Gastroesophageal sphincter (tissue), 4 donors: ENCODE data around the gene FOXL2. TPM values are rescaled to one million over a fixed set of nuclear protein-coding genes. Genes with fewer than 3 reads are reported as not detected.

ENCODE experiments used
- ATAC-seq: fragments of 150-250 bp; one replicate; pipeline ENCODE4 v1.9.1; 2016; ENCODE audit warnings: mild to moderate bottlenecking, moderate library complexity
- H3K27ac ChIP-seq, 4 donors: fragments of 200-600 bp; sonication (generic) in 3 of 4; 1 replicate in 3 of 4; 2 replicates in 1 of 4; pipeline ENCODE4 v1.5.1; 2016 to 2019
- H3K27me3 ChIP-seq: fragments of 200-600 bp; sonication (generic); one replicate; pipeline ENCODE4 v1.5.1; 2019
- H3K36me3 ChIP-seq, 2 donors: fragments of 200-600 bp; sonication (generic); one replicate each; pipeline ENCODE4 v1.5.1; 2019; ENCODE audit warnings: control low read depth in 1 of 2
- H3K4me1 ChIP-seq, 3 donors: fragments of 200-600 bp; sonication (generic); 1 replicate in 2 of 3; 2 replicates in 1 of 3; pipeline ENCODE4 v1.5.1; 2016 to 2019; ENCODE audit warnings: control low read depth in 2 of 3
- H3K4me3 ChIP-seq, 2 donors: fragments of 200-600 bp; sonication (generic); one replicate each; pipeline ENCODE4 v1.5.1; 2019; ENCODE audit warnings: mild to moderate bottlenecking in 1 of 2, moderate library complexity in 1 of 2
- H3K9me3 ChIP-seq, 3 donors: fragments of 200-600 bp; sonication (generic); one replicate each; pipeline ENCODE4 v1.5.1; 2017 to 2019; ENCODE audit warnings: control low read depth in 2 of 3
- CTCF ChIP-seq, 4 experiments: fragments of 200-600 bp in 2 of 4; fragments of 450-650 bp in 2 of 4; sonication (generic) in 1 of 4; IDR thresholded peaks; one replicate each; pipeline ENCODE4 v1.5.1; 2017 to 2019; ENCODE audit warnings: antibody characterized with exemption in 4 of 4, mild to moderate bottlenecking in 2 of 4, moderate library complexity in 2 of 4
- EP300 ChIP-seq: sonication (generic); formaldehyde crosslinking; IDR thresholded peaks from one replicate; pipeline ENCODE4 v1.6.1; 2017; ENCODE audit warnings: antibody characterized with exemption, mild to moderate bottlenecking
- POLR2A ChIP-seq, 2 donors: fragments of 450-650 bp; IDR thresholded peaks; one replicate each; pipeline ENCODE4 v1.6.1; 2017; ENCODE audit warnings: antibody characterized with exemption in 2 of 2, mild to moderate bottlenecking in 2 of 2, moderate library complexity in 1 of 2
- POLR2AphosphoS5 ChIP-seq: sonication (generic); formaldehyde crosslinking; IDR thresholded peaks from one replicate; pipeline ENCODE4 v1.6.1; 2017; ENCODE audit warnings: antibody characterized with exemption
- WGBS, 2 donors: methylation state at CpG; one replicate each; pipeline ENCODE4 v1.1.5; 2018; ENCODE audit warnings: low coverage in 1 of 2; 5-methylcytosine and 5-hydroxymethylcytosine counted together
- total RNA-seq, 4 donors: library from RNA; depleted of rRNA; stranded (reverse); fragments of >200 nt; gene quantifications; one replicate each; pipeline ENCODE4 v1.1.0, GENCODE V29; 2016

FOXL2 gene
- total RNA-seq, 4 donors from 2014 or later, result not detected

GRCh38 chr3:138937690-138938055 lies 9.3 kb downstream of the FOXL2 start:
- H3K27ac ChIP-seq, result no peak overlapping the region
- no peak overlapping the region for H3K4me3 ChIP-seq
- no peaks in the 10 kb centered on the region for H3K36me3 ChIP-seq
- no peak for ATAC-seq
- peaks cover 0 to 45% (median 34%) of the 10 kb centered on the region in 3 donors for H3K4me1 ChIP-seq
- TF ChIP-seq EP300, result no peak
- H3K27me3 ChIP-seq, result peaks cover 88% of the 10 kb centered on the region
- no peaks in the 10 kb centered on the region for H3K9me3 ChIP-seq
- 3% methylated on average over 8 of the region's 29 CpGs; no CpG with 5 or more reads in 1 of the 2 donors for WGBS, 2 donors

GRCh38 chr3:138936741-138937689 lies 9.9 kb downstream of the FOXL2 start:
- Histone ChIP-seq H3K27me3 (peaks cover 84% of the 10 kb centered on the region), H3K4me1 (peaks cover 0 to 45% (median 34%) of the 10 kb centered on the region in 3 donors), H3K4me3 (peak overlapping the region in 1 of 2 donors; percentile 42), H3K9me3 (no peaks in the 10 kb centered on the region), H3K27ac (no peak overlapping the region), H3K36me3 (no peaks in the 10 kb centered on the region)
- WGBS, 2 donors, result 10 to 11% methylated on average over 7 of the region's 45 CpGs
- TF ChIP-seq POLR2A (IDR thresholded peaks at IDR 0.05) (no peak), EP300 (no peak), CTCF (IDR thresholded peaks at IDR 0.05) (no peak), POLR2AphosphoS5 (no peak)
- peak; percentile 6 for ATAC-seq

GRCh38 chr3:138935863-138936740 lies 10.8 kb downstream of the FOXL2 start:
- peaks cover 0 to 45% (median 34%) of the 10 kb centered on the region in 3 donors for H3K4me1 ChIP-seq

GRCh38 chr3:138935505-138935862 lies 11.5 kb downstream of the FOXL2 start:
- H3K4me1 ChIP-seq, result peaks cover 0 to 45% (median 34%) of the 10 kb centered on the region in 3 donors
- TF ChIP-seq CTCF (IDR thresholded peaks at IDR 0.05), result no peak
- no peak for TF ChIP-seq EP300
- no peak for TF ChIP-seq POLR2AphosphoS5
- TF ChIP-seq POLR2A (IDR thresholded peaks at IDR 0.05), result no peak
- no peaks in the 10 kb centered on the region for H3K36me3 ChIP-seq
- H3K27me3 ChIP-seq, result peaks cover 69% of the 10 kb centered on the region
- no peaks in the 10 kb centered on the region for H3K9me3 ChIP-seq
- ATAC-seq, result no peak
- H3K4me3 ChIP-seq, result no peak overlapping the region
- 78% methylated on average over 4 to 7 of the region's 7 CpGs for WGBS, 2 donors
- H3K27ac ChIP-seq, result no peak overlapping the region

More at GRCh38 chr3:138935863-138936740, 10.8 kb downstream of the FOXL2 start:
- Histone ChIP-seq H3K36me3 (no peaks in the 10 kb centered on the region), H3K27me3 (peaks cover 75% of the 10 kb centered on the region), H3K9me3 (no peaks in the 10 kb centered on the region), H3K27ac (no peak overlapping the region), H3K4me3 (peak overlapping the region; percentile 8 to 42)
- 16 to 27% methylated on average over 8 of the region's 58 CpGs for WGBS, 2 donors
- ATAC-seq, result peak; percentile 72
- TF ChIP-seq CTCF (IDR thresholded peaks at IDR 0.05) (peak in 3 of 4 experiments; percentile 74 to 97 (median 84)), EP300 (no peak), POLR2A (IDR thresholded peaks at IDR 0.05) (no peak), POLR2AphosphoS5 (peak; percentile 49)
